GM12872 (cell line): ENCODE measurements around the gene DOCK1.

Experiments
- CTCF ChIP-seq: IDR thresholded peaks from 3 replicates; pipeline ENCODE4 v1.5.1; 2011; ENCODE audit warnings: low read depth, mild to moderate bottlenecking, low read length, moderate library complexity; ENCODE audit not compliant: insufficient read depth

The DOCK1 gene

DNA sequence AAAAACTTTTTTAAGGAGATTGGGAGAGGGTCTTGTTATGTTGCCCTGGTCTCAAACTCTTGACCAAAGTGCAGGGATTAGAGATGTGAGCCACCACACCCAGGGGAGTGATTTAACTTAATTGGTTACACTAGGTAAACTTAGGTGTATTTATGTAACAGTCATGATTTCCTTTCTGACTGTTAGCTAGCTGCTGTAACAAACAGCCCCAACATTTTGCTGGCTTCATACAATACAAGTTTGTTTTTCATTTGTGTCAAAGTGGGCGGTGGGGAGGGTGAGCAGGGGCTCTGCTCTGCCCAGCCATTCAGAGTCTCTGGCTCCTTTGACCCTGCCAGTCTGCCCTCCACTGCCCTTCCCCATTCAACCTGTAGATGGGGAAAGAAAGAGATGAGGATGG lies 9.3 kb downstream of the DOCK1 start:
- no peak for TF ChIP-seq CTCF

DNA sequence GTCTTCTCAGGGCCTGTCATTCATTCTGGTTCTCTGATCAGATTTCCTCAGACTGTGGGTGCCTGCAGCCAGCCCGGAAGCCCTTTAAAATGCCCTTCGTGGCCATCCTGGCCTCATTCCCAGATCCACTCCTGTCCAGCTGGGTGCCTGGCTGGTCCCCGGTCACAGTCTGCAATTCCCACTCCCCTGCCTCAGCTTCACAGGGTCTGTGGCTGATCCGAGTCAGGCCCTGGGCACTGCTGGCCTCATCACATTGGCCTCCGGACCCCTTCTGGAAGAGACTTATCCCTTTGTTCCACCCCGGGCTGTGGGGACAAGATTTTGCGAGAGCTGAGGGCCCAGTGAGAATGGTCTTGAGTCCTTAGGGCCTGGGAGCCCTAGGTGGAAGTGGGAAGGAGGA lies 12.1 kb downstream of the DOCK1 start:
- no peak for TF ChIP-seq CTCF

DNA sequence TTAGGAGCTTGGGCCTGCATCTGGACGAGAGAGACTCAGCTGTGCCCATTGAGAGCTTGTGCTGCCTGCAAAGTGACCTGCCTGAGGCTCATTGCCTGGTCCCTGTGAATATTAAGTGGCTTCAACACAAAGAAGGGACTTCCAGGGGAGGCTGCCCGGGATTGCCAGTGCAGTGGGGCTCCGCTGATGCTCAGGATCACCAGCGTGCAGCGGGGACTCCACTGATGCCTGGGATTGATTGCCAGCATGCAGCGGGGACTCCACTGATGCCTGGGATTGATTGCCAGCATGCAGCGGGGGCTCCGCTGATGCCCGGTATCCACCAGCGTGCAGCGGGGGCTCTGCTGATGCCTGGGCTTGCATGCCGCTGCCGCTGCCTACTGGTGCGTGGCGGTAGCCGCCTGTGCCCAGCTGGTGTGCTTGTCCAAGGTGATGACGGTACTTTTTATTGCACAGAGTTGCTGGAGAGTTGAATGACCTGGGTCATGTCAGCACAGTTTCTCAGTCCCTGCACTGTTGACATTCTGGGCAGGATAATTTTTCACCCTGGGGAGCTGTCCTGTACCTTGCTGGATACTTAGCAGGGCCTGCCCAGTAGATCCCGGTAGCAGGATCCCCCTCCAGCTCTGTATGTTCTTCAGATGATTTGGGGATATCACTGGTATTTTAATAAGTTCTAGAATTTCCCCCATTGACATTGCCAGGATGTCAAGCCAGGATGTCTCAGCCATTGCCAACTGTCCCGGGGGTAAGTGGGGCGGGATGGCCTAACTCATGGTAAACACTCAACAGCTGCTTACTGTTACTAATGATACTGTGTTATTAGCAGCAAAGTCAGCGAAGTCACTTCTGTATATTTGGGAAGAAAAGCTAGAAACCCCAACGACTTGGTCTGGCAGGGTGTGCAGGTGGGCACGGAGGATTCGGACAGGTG lies 13.0 kb downstream of the DOCK1 start:
- TF ChIP-seq CTCF, result no peak

- no peak for TF ChIP-seq CTCF
These were observed 14.2 kb downstream of the DOCK1 start for GRCh38 chr10:126919426-126919825.

GRCh38 chr10:126921162-126921561 lies 15.9 kb downstream of the DOCK1 start:
- no peak for TF ChIP-seq CTCF

DNA sequence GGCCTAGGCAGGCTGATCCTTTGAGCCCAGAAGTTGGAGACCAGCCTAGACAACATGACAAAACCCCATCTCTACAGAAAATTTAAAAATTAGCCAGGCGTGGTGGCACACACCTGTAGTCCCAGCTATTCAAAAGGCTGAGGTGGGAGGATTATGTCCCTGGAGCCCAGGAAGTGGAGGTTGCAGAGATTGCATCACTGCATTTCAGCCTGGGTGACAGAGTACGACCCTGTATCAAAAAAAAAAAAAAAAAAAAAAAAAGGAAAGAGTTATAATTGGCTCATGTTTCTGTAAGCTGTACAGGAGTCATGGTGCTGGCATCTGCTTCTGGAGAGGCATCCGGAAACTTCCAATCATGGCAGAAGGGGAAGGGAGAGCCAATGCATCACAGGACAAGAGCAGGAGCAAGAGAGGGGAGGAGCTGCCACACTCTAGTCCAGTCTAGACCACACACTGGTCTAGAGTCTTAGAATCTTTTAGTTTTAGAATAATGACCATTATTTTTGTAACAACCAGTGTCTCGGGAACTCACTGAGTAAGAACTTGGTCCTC lies 16.8 kb downstream of the DOCK1 start:
- TF ChIP-seq CTCF, result no peak

DNA sequence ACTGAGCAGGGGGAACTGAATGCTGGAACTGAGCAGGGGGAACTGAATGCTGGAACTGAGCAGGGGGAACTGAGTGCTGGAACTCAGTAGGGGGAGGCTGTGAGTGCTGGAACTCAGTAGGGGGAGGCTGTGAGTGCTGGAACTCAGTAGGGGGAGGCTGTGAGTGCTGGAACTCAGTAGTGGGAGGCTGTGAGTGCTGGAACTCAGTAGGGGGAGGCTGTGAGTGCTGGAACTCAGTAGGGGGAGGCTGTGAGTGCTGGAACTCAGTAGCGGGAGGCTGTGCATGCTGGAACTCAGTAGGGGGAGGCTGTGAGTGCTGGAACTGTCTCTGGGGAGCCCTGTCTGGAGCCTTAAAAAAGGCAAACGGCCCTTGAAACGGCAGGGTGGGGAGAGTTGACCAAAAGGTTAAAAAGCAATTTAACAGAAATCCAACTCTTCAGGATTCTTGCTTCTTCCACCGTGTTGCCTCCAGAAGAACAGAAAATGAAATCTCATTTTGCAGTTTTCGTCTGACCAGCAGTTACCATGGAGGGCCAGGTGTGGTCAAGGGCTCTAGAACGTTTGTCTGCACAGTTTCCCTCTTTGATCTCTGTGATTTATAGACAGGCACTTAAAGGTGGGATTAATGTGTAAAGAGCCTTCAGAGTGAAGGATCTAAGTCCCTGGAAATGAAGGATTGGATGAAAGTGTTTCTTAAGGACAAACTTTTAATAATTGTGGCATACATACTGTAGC lies 19.1 kb downstream of the DOCK1 start:
- TF ChIP-seq CTCF, result no peak
